Measurements from ENCODE around the gene CD151. TPM values are rescaled to one million over a fixed set of nuclear protein-coding genes. Genes with fewer than 3 reads are reported as not detected.
A peak's percentile ranks its signal among the peaks of the same experiment; 100 is the strongest.

Gene CD151
- total RNA-seq, 2 experiments from 2014 or later, result 0.28 to 0.84 TPM

- intact Hi-C loops (cut with micrococcal nuclease; ENCODE audit: unreplicated experiment), result no loop called here
- Histone ChIP-seq H4K20me1 (ENCODE audit: insufficient read depth, low read length) (peaks cover 17% of the 10 kb centered on the region; the same call in 1 of the 2 replicates), H3K9me3 (ENCODE audit: low read length) (no peaks in the 10 kb centered on the region), H3K4me2 (ENCODE audit: low read length) (peak overlapping the region; percentile 71), H3K36me3 (ENCODE audit: insufficient read depth, low read length) (peaks cover 62% of the 10 kb centered on the region), H3K4me1 (ENCODE audit: insufficient read depth, low read length, poor library complexity, severe bottlenecking) (peaks cover 43% of the 10 kb centered on the region), H3K79me2 (ENCODE audit: insufficient read depth, low read depth, low read length) (peaks cover 43% of the 10 kb centered on the region), H3K4me3 (ENCODE audit: low read depth, low read length, poor library complexity, severe bottlenecking) (no peak overlapping the region), H3K9me2 (ENCODE audit: insufficient read depth, low read length) (no peaks in the 10 kb centered on the region), H3K27ac (ENCODE audit: low read depth, low read length, poor library complexity, severe bottlenecking) (no peak overlapping the region), H2AFZ (ENCODE audit: low read length) (no peak overlapping the region)
- TF ChIP-seq CTCF (conservative IDR thresholded peaks at IDR 0.05; ENCODE audit: low read length) (no peak), EZH2phosphoT487 (IDR thresholded peaks at IDR 0.05; ENCODE audit: borderline replicate concordance, low read depth, low read length) (no peak)
- ChIA-PET POLR2A (no interaction called here), CTCF (ENCODE audit: unreplicated experiment) (interaction anchor here (0.9 kb wide), 1 partner anchor 27 kb away, joined by 3 read pairs; no protein-coding TSS in a partner anchor)
- no TSS peak for BruUV-seq (replicated peaks)
- no peak for DNase-seq (ENCODE audit: low spot score)
These were observed 20.4 kb upstream of the CD151 start for GRCh38 chr11:812390-812789.

GRCh38 chr11:813072-813455 is 19.7 kb upstream of the CD151 start:
- H3K9me3 ChIP-seq (ENCODE audit: low read length), result no peaks in the 10 kb centered on the region
- H3K79me2 ChIP-seq (ENCODE audit: insufficient read depth, low read depth, low read length), result peaks cover 37% of the 10 kb centered on the region
- no peak overlapping the region for H3K4me3 ChIP-seq (ENCODE audit: low read depth, low read length, poor library complexity, severe bottlenecking)
- peak overlapping the region; percentile 34 for H3K27ac ChIP-seq (ENCODE audit: low read depth, low read length, poor library complexity, severe bottlenecking)
- H3K9me2 ChIP-seq (ENCODE audit: insufficient read depth, low read length), result no peaks in the 10 kb centered on the region
- H2AFZ ChIP-seq (ENCODE audit: low read length), result no peak overlapping the region
- peaks cover 37% of the 10 kb centered on the region for H3K4me1 ChIP-seq (ENCODE audit: insufficient read depth, low read length, poor library complexity, severe bottlenecking)
- no TSS peak for BruUV-seq (replicated peaks)
- H4K20me1 ChIP-seq (ENCODE audit: insufficient read depth, low read length), result peaks cover 17% of the 10 kb centered on the region; the same call in 1 of the 2 replicates
- intact Hi-C loops (cut with micrococcal nuclease; ENCODE audit: unreplicated experiment), result no loop called here
- ChIA-PET POLR2A (no interaction called here), CTCF (ENCODE audit: unreplicated experiment) (no interaction called here)
- TF ChIP-seq CTCF (conservative IDR thresholded peaks at IDR 0.05; ENCODE audit: low read length) (no peak), EZH2phosphoT487 (IDR thresholded peaks at IDR 0.05; ENCODE audit: borderline replicate concordance, low read depth, low read length) (no peak)
- H3K36me3 ChIP-seq (ENCODE audit: insufficient read depth, low read length), result peaks cover 62% of the 10 kb centered on the region
- no peak overlapping the region for H3K4me2 ChIP-seq (ENCODE audit: low read length)
- DNase-seq (ENCODE audit: low spot score), result no peak

DNA sequence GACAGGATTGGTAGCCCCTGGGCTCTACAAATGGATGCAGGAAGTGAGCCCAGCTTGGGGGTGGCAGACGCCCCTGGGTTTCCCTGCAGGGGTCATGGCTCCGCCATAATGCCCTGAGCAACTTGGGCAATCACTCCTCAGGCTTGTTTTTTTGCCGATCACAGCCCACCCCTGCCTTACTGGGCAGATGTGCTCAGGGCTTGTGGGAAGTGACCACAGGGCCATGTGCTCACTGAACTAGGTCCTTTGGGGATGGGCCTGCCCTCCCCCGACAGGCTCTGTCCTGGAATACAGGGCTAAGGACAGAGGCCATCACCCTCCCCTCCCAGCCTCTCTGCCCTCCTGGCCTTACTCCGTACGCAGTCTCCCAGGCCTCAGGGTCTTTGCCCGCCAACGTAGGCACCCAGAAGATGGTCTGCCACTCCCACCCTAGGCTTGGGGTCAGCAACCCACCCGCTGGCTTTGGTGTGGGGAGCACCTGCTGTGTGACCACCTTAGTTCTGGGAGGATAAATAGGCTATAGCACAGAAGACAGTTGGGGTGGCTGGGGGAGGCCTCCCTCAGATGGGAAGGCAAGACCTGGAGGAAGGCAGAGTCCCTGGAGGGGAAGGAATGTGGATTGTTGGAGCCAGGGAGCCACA is 19.2 kb upstream of the CD151 start:
- peaks cover 62% of the 10 kb centered on the region for H3K36me3 ChIP-seq (ENCODE audit: insufficient read depth, low read length)
- DNase-seq (ENCODE audit: low spot score), result no peak
- peaks cover 32% of the 10 kb centered on the region for H3K79me2 ChIP-seq (ENCODE audit: insufficient read depth, low read depth, low read length)
- CTCF ChIA-PET (ENCODE audit: unreplicated experiment), result no interaction called here
- no peak overlapping the region for H2AFZ ChIP-seq (ENCODE audit: low read length)
- POLR2A ChIA-PET, result no interaction called here
- intact Hi-C loops (cut with micrococcal nuclease; ENCODE audit: unreplicated experiment), result no loop called here
- H3K27ac ChIP-seq (ENCODE audit: low read depth, low read length, poor library complexity, severe bottlenecking), result peak overlapping the region; percentile 34
- H4K20me1 ChIP-seq (ENCODE audit: insufficient read depth, low read length), result peaks cover 17% of the 10 kb centered on the region; the same call in 1 of the 2 replicates
- BruUV-seq (replicated peaks), result no TSS peak
- no peak overlapping the region for H3K4me3 ChIP-seq (ENCODE audit: low read depth, low read length, poor library complexity, severe bottlenecking)
- no peaks in the 10 kb centered on the region for H3K9me2 ChIP-seq (ENCODE audit: insufficient read depth, low read length)
- TF ChIP-seq CTCF (conservative IDR thresholded peaks at IDR 0.05; ENCODE audit: low read length) (no peak), EZH2phosphoT487 (IDR thresholded peaks at IDR 0.05; ENCODE audit: borderline replicate concordance, low read depth, low read length) (no peak)
- no peak overlapping the region for H3K4me2 ChIP-seq (ENCODE audit: low read length)
- peaks cover 32% of the 10 kb centered on the region for H3K4me1 ChIP-seq (ENCODE audit: insufficient read depth, low read length, poor library complexity, severe bottlenecking)
- no peaks in the 10 kb centered on the region for H3K9me3 ChIP-seq (ENCODE audit: low read length)
